ENCODE measurements around the gene BAIAP2.

- no peak for TF ChIP-seq EZH2 (IDR thresholded peaks at IDR 0.05; ENCODE audit: insufficient read depth, low read length)
- no peak for TF ChIP-seq CTCF (IDR thresholded peaks at IDR 0.05; ENCODE audit: insufficient read depth, low read depth, low read length)
Measured at GRCh38 chr17:81039854-81040758, 5.2 kb downstream of the BAIAP2 start.
